KMS-11 (cell line): ENCODE data around the gene FLRT1.

Experiments used
- H2AFZ ChIP-seq: fragments of 200-600 bp; sonication (generic); 2 replicates; pipeline ENCODE4 v1.6.1; 2016; ENCODE audit warnings: antibody characterized with exemption, mixed run types, low read depth
- H3K27ac ChIP-seq: fragments of 200-600 bp; sonication (generic); 2 replicates; pipeline ENCODE4 v1.6.1; 2016; ENCODE audit warnings: mild to moderate bottlenecking, mixed run types
- H3K27me3 ChIP-seq: fragments of 200-600 bp; sonication (generic); 2 replicates; pipeline ENCODE4 v1.6.1; 2017; ENCODE audit warnings: mild to moderate bottlenecking, low read depth, mixed run types, moderate library complexity; ENCODE audit not compliant: insufficient read depth
- H3K36me3 ChIP-seq: fragments of 200-600 bp; sonication (generic); 2 replicates; pipeline ENCODE4 v1.6.1; 2017; ENCODE audit warnings: mild to moderate bottlenecking, mixed run types; ENCODE audit not compliant: insufficient read depth
- H3K4me1 ChIP-seq: fragments of 200-600 bp; sonication (generic); 2 replicates; pipeline ENCODE4 v1.6.1; 2016; ENCODE audit warnings: mild to moderate bottlenecking, low read depth, mixed run types; ENCODE audit not compliant: poor library complexity, severe bottlenecking
- H3K4me2 ChIP-seq: fragments of 200-600 bp; sonication (generic); 2 replicates; pipeline ENCODE4 v1.7.0; 2016; ENCODE audit warnings: mild to moderate bottlenecking, mixed run types
- H3K4me3 ChIP-seq: fragments of 200-600 bp; sonication (generic); IDR thresholded peaks from 2 replicates; pipeline ENCODE4 v1.6.1; 2017; ENCODE audit warnings: low read depth, low read length, mixed read lengths; ENCODE audit not compliant: insufficient read depth
- H3K79me2 ChIP-seq: fragments of 200-600 bp; sonication (generic); 2 replicates; pipeline ENCODE4 v1.6.1; 2016; ENCODE audit warnings: low read depth, mixed run types; ENCODE audit not compliant: insufficient read depth
- H3K9ac ChIP-seq: fragments of 200-600 bp; sonication (generic); 2 replicates; pipeline ENCODE4 v1.6.1; 2016; ENCODE audit warnings: mild to moderate bottlenecking, mixed run types
- H4K20me1 ChIP-seq: fragments of 200-600 bp; sonication (generic); 2 replicates; pipeline ENCODE4 v1.6.1; 2016; ENCODE audit warnings: mild to moderate bottlenecking, mixed run types; ENCODE audit not compliant: insufficient read depth
- TF ChIP-seq, protein P1 (sequence below): fragments of 200-600 bp; sonication (generic); conservative IDR thresholded peaks from 2 replicates; pipeline ENCODE4 v1.6.1; 2017; ENCODE audit warnings: low read depth, mild to moderate bottlenecking, antibody characterized with exemption, low read length, moderate library complexity, mixed read lengths

Gene FLRT1

DNA sequence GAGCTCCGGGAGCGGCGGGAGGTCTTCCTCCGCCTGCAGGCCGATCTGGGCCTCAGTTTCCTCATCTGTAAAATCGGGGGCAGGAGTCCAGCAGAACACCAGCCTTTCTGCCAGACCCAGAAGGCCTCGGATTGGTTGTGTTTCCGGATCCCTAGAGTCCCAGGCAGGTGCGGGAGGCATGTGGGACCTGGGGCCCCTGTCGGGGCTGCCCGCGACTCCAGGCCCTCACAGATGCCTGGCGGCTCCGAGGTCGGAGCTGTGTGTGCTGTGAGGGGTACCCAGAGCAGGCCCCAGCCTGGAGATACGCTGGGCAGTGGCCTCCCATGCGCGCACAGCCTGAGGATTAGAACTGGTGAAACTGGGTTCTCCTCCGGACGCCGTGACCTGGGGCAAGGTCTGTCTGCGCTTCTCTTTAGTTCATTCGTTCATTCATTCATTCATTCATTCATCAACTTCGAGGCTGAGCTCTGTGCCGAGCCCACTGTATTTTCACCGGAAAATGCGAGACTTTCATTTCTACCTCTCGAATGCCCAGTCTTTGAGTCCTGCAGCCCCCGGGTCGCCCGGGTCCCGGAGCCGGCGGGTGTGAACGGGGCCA is 24.6 kb downstream of the FLRT1 start:
- H3K4me2 ChIP-seq = no peak overlapping the region
- H3K4me1 ChIP-seq = no peaks in the 10 kb centered on the region
- H3K4me3 ChIP-seq = no peak overlapping the region
- no peak overlapping the region for H3K9ac ChIP-seq
- no peaks in the 10 kb centered on the region for H3K79me2 ChIP-seq
- H3K36me3 ChIP-seq = no peaks in the 10 kb centered on the region
- H3K27me3 ChIP-seq = no peaks in the 10 kb centered on the region
- H4K20me1 ChIP-seq = no peaks in the 10 kb centered on the region
- TF ChIP-seq, protein P1, sequence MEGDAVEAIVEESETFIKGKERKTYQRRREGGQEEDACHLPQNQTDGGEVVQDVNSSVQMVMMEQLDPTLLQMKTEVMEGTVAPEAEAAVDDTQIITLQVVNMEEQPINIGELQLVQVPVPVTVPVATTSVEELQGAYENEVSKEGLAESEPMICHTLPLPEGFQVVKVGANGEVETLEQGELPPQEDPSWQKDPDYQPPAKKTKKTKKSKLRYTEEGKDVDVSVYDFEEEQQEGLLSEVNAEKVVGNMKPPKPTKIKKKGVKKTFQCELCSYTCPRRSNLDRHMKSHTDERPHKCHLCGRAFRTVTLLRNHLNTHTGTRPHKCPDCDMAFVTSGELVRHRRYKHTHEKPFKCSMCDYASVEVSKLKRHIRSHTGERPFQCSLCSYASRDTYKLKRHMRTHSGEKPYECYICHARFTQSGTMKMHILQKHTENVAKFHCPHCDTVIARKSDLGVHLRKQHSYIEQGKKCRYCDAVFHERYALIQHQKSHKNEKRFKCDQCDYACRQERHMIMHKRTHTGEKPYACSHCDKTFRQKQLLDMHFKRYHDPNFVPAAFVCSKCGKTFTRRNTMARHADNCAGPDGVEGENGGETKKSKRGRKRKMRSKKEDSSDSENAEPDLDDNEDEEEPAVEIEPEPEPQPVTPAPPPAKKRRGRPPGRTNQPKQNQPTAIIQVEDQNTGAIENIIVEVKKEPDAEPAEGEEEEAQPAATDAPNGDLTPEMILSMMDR = no peak
- H2AFZ ChIP-seq = no peak overlapping the region
- H3K27ac ChIP-seq = no peak overlapping the region

DNA sequence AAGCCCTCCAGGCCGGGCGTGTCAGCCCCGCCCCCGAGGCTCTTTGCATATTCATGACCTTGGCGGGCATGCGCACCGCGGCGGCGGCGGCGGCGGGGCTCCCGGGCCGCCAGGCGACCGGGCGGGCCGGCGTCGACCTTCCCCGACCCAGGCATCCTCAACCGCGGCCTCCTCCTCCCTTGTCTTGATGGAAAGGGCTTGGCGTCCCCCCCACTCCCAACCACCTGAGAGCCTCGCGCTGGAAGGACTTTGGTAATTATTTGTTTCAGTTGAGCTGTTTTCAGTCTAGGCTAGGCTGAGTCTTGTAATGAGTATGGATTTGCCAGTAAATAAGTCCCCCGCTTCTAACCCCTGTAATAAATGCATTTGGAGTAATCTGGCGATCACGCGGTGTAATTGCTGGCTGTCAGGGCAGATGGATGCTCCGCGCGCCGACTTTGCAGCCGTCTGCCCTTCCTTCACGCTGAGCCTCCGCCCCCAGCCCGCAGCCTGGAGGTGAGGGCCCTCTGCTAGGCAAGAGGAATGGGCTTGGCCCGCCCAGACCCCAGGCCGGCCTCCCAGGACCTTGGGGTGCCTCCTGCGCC is 25.2 kb downstream of the FLRT1 start:
- no peak overlapping the region for H3K4me3 ChIP-seq
- TF ChIP-seq, protein P1 = no peak
- no peak overlapping the region for H3K27ac ChIP-seq
- H3K4me2 ChIP-seq = no peak overlapping the region
- no peaks in the 10 kb centered on the region for H3K4me1 ChIP-seq
- H4K20me1 ChIP-seq = no peaks in the 10 kb centered on the region
- no peak overlapping the region for H2AFZ ChIP-seq
- H3K79me2 ChIP-seq = no peaks in the 10 kb centered on the region
- H3K27me3 ChIP-seq = no peaks in the 10 kb centered on the region
- no peaks in the 10 kb centered on the region for H3K36me3 ChIP-seq
- H3K9ac ChIP-seq = no peak overlapping the region

DNA sequence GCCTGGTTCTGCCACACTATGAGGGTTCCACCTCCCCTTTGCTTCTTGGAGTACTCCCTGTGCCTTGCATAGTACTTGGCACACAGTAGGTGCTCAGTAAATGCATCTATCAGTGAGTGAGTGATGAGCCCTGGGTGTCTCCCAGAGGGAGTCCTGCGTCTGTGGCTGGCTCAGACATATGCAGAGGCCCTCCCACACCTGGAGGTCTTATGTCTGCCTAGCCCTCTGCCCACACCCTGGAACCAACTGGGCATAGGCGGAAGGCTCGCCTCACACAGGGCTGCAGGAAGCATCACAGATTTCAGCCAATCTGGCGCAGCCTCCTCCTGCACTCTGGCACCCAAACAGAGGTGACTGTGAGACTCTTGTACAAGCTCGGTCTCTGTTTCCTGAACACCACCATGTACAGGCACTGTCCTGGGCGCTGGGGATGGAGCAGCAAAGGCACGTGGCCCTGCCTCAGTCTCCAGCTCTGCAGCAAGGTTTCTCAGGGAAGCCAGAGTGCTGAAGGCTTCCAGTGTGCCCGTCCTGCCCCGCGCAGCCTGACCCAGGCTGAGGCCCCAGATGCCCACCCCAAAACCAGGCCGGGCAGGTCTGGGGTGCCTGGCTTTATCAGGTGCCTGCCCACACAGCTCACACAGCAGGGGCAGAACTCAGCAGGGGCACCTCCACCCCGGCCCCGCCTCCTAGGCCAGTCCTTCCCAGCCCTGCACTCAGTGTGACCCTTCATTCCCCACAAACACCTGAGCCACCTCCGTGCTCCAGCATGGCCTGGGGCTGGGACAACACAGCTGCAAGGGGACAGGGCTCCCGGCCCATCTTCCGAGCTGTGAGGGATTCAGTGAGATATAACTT is 26.7 kb downstream of the FLRT1 start:
- H2AFZ ChIP-seq = no peak overlapping the region
- no peaks in the 10 kb centered on the region for H3K27me3 ChIP-seq
- H4K20me1 ChIP-seq = no peaks in the 10 kb centered on the region
- no peak overlapping the region for H3K9ac ChIP-seq
- H3K79me2 ChIP-seq = no peaks in the 10 kb centered on the region
- H3K4me1 ChIP-seq = no peaks in the 10 kb centered on the region
- TF ChIP-seq, protein P1 = no peak
- no peak overlapping the region for H3K4me3 ChIP-seq
- H3K4me2 ChIP-seq = no peak overlapping the region
- H3K27ac ChIP-seq = no peak overlapping the region
- no peaks in the 10 kb centered on the region for H3K36me3 ChIP-seq

DNA sequence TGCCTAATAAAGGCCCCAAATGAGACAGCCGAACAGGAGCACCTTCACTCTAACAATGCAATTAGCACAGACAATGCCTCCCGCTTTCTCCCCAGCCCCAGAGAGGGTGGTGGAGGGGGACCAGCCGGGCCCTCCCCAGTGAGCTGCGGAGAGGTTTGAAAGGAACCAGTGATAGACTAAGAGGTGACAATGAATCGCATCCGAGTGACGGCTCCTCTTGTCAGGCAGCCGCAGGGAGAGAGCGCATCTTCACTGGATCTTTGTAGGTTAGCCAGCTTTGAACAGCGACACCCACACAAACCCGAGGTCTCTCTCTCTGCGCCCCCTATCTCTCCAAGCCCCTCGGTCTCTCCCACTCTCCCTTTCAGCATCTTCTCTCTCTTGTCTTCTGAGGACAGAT is 28.0 kb downstream of the FLRT1 start:
- H3K4me2 ChIP-seq = no peak overlapping the region
- H3K9ac ChIP-seq = no peak overlapping the region
- H3K4me1 ChIP-seq = no peaks in the 10 kb centered on the region
- H4K20me1 ChIP-seq = no peaks in the 10 kb centered on the region
- TF ChIP-seq, protein P1 = no peak
- H3K27me3 ChIP-seq = no peaks in the 10 kb centered on the region
- H3K79me2 ChIP-seq = no peaks in the 10 kb centered on the region
- no peaks in the 10 kb centered on the region for H3K36me3 ChIP-seq
- no peak overlapping the region for H3K27ac ChIP-seq
- no peak overlapping the region for H3K4me3 ChIP-seq
- no peak overlapping the region for H2AFZ ChIP-seq
